ENCODE results near the gene ATP1B3. TPM values are rescaled to one million over a fixed set of nuclear protein-coding genes. Genes with fewer than 3 reads are reported as not detected.
"Not testable (repeated sequence)": the region's sequence is repeated elsewhere in the genome, so short reads cannot be mapped to it uniquely, and the experiment has no call there.

The ATP1B3 gene
- total RNA-seq, 1 experiment from 2014 or later = 250 TPM

GRCh38 chr3:141846050-141846433 lies 30.4 kb upstream of the ATP1B3 start:
- no peaks in the 10 kb centered on the region; a peak in 1 of 7 replicates for H3K36me3 Mint-ChIP-seq (ENCODE audit: insufficient read depth in 1 of 3, low read depth in 3 of 3)
- H3K9me3 Mint-ChIP-seq = no peaks in the 10 kb centered on the region; a peak in 1 of 5 replicates
- Histone ChIP-seq H2BK5ac (ENCODE audit: insufficient read length, low read length) (no peak overlapping the region), H3K9me3 (ENCODE audit: control insufficient read depth, low read depth, low read length) (no peaks in the 10 kb centered on the region), H3K27me3 (ENCODE audit: insufficient read depth, low read length) (no peaks in the 10 kb centered on the region), H3K27ac (ENCODE audit: insufficient read length, low read depth, low read length) (no peak overlapping the region), H3T11ph (ENCODE audit: low read length) (no peak overlapping the region), H3K56ac (ENCODE audit: insufficient read length, low read depth, low read length) (no peak overlapping the region), H3K79me2 (ENCODE audit: insufficient read depth, low read length) (no peaks in the 10 kb centered on the region), H4K8ac (replicated peaks; ENCODE audit: insufficient read length, low read depth, low read length) (no peak overlapping the region), H3K4me1 (ENCODE audit: insufficient read depth, low read length) (no peaks in the 10 kb centered on the region), H3K23me2 (ENCODE audit: insufficient read length, low read depth, low read length, poor library complexity, severe bottlenecking) (no peaks in the 10 kb centered on the region), H3K14ac (ENCODE audit: insufficient read depth, low read length) (no peak overlapping the region), H3K4me2 (ENCODE audit: insufficient read depth, insufficient read length, low read length) (no peak overlapping the region), H2BK12ac (ENCODE audit: insufficient read length, low read depth, low read length) (no peak overlapping the region), H3K79me1 (ENCODE audit: insufficient read depth, low read depth, low read length, poor library complexity, severe bottlenecking) (no peaks in the 10 kb centered on the region), H2BK20ac (ENCODE audit: low read depth, low read length, poor library complexity, severe bottlenecking) (no peak overlapping the region), H3K4ac (ENCODE audit: low read depth, low read length) (no peak overlapping the region), H2AK5ac (ENCODE audit: insufficient read length, low read length) (no peak overlapping the region), H2AFZ (ENCODE audit: low read length) (no peak overlapping the region), H3K9ac (ENCODE audit: extremely low read depth, insufficient read length, low read length) (no peak overlapping the region), H2BK120ac (ENCODE audit: low read depth, low read length, poor library complexity, severe bottlenecking) (no peak overlapping the region), H4K20me1 (ENCODE audit: control insufficient read depth, insufficient read depth, insufficient read length) (no peaks in the 10 kb centered on the region), H3K23ac (ENCODE audit: insufficient read length, low read depth, low read length) (no peak overlapping the region), H3K18ac (ENCODE audit: insufficient read length, low read depth, low read length) (no peak overlapping the region), H2BK15ac (ENCODE audit: low read depth, low read length) (no peak overlapping the region), H4K91ac (ENCODE audit: insufficient read length, low read depth, low read length) (no peak overlapping the region), H4K5ac (ENCODE audit: insufficient read length, low read depth, low read length) (no peak overlapping the region)
- peaks cover 2% of the 10 kb centered on the region for H3K27me3 Mint-ChIP-seq (ENCODE audit: low read depth)
- DNase-seq = no peak
- no peak for TF ChIP-seq CTCF (conservative IDR thresholded peaks at IDR 0.05)
- H3K27ac Mint-ChIP-seq = no peak overlapping the region
- H3K4me1 Mint-ChIP-seq = peaks cover 8 to 11% of the 10 kb centered on the region in 2 experiments
- no CpG with 5 or more reads among the region's 3 CpGs for WGBS (ENCODE audit: extremely low coverage, insufficient read length, low lambda C conversion rate)
- no peak overlapping the region for H3K4me3 Mint-ChIP-seq

- DNase-seq; H3K4ac ChIP-seq (ENCODE audit: low read depth, low read length); H3K14ac ChIP-seq (ENCODE audit: insufficient read depth, low read length); H3K79me2 ChIP-seq (ENCODE audit: insufficient read depth, low read length); H3K9ac ChIP-seq (ENCODE audit: extremely low read depth, insufficient read length, low read length); H3K18ac ChIP-seq (ENCODE audit: insufficient read length, low read depth, low read length); H3K23me2 ChIP-seq (ENCODE audit: insufficient read length, low read depth, low read length, poor library complexity, severe bottlenecking); H3K23ac ChIP-seq (ENCODE audit: insufficient read length, low read depth, low read length); H4K8ac ChIP-seq (replicated peaks; ENCODE audit: insufficient read length, low read depth, low read length); H3K27me3 ChIP-seq (ENCODE audit: insufficient read depth, low read length); H3K79me1 ChIP-seq (ENCODE audit: insufficient read depth, low read depth, low read length, poor library complexity, severe bottlenecking); H2BK5ac ChIP-seq (ENCODE audit: insufficient read length, low read length); H2AK5ac ChIP-seq (ENCODE audit: insufficient read length, low read length); H3K36me3 Mint-ChIP-seq (ENCODE audit: insufficient read depth in 1 of 3, low read depth in 3 of 3); H2BK12ac ChIP-seq (ENCODE audit: insufficient read length, low read depth, low read length); H3K27me3 Mint-ChIP-seq (ENCODE audit: low read depth); H3K4me3 Mint-ChIP-seq; H3K9me3 ChIP-seq (ENCODE audit: control insufficient read depth, low read depth, low read length); H3K4me2 ChIP-seq (ENCODE audit: insufficient read depth, insufficient read length, low read length); H2BK120ac ChIP-seq (ENCODE audit: low read depth, low read length, poor library complexity, severe bottlenecking); H2BK15ac ChIP-seq (ENCODE audit: low read depth, low read length); H3K4me1 ChIP-seq (ENCODE audit: insufficient read depth, low read length); H3K9me3 Mint-ChIP-seq; H4K5ac ChIP-seq (ENCODE audit: insufficient read length, low read depth, low read length); H4K20me1 ChIP-seq (ENCODE audit: control insufficient read depth, insufficient read depth, insufficient read length); H3K27ac ChIP-seq (ENCODE audit: insufficient read length, low read depth, low read length); H2BK20ac ChIP-seq (ENCODE audit: low read depth, low read length, poor library complexity, severe bottlenecking); H3T11ph ChIP-seq (ENCODE audit: low read length); H3K27ac Mint-ChIP-seq; H3K56ac ChIP-seq (ENCODE audit: insufficient read length, low read depth, low read length); H2AFZ ChIP-seq (ENCODE audit: low read length); H3K4me1 Mint-ChIP-seq; H4K91ac ChIP-seq (ENCODE audit: insufficient read length, low read depth, low read length): not testable (repeated sequence)
- no CpG with 5 or more reads among the region's 5 CpGs for WGBS (ENCODE audit: extremely low coverage, insufficient read length, low lambda C conversion rate)
These were observed 28.2 kb upstream of the ATP1B3 start for GRCh38 chr3:141848159-141848748.

Measured in H9 (cell line).